IPS-15b (cell line): ENCODE data around the gene BRI3.

Source experiments
- H3K27me3 ChIP-seq: one replicate; pipeline ENCODE4 v1.6.1; 2013; ENCODE audit warnings: low read length; ENCODE audit not compliant: control insufficient read depth, insufficient read depth
- H3K36me3 ChIP-seq: one replicate; pipeline ENCODE4 v1.6.1; 2013; ENCODE audit warnings: low read length; ENCODE audit not compliant: control insufficient read depth, insufficient read depth
- H3K4me1 ChIP-seq: one replicate; pipeline ENCODE4 v1.6.1; 2013; ENCODE audit warnings: mild to moderate bottlenecking, low read length; ENCODE audit not compliant: control insufficient read depth, insufficient read depth
- H3K4me3 ChIP-seq: one replicate; pipeline ENCODE4 v1.5.1; 2013; ENCODE audit warnings: low read depth, low read length
- H3K9ac ChIP-seq: one replicate; pipeline ENCODE4 v1.6.1; 2013; ENCODE audit warnings: low read depth, mild to moderate bottlenecking, low read length
- H3K9me3 ChIP-seq: one replicate; pipeline ENCODE4 v1.6.1; 2013; ENCODE audit warnings: mild to moderate bottlenecking, low read length; ENCODE audit not compliant: control insufficient read depth, insufficient read depth

BRI3 gene

GRCh38 chr7:98283127-98283886 lies 1.8 kb downstream of the BRI3 start:
- no peaks in the 10 kb centered on the region for H3K9me3 ChIP-seq
- H3K9ac ChIP-seq = no peak overlapping the region
- peaks cover 15% of the 10 kb centered on the region for H3K4me1 ChIP-seq
- peaks cover 11% of the 10 kb centered on the region for H3K36me3 ChIP-seq
- H3K27me3 ChIP-seq = no peaks in the 10 kb centered on the region
- H3K4me3 ChIP-seq = no peak overlapping the region

GRCh38 chr7:98283887-98284222 lies 2.4 kb downstream of the BRI3 start:
- Histone ChIP-seq H3K4me3 (no peak overlapping the region), H3K36me3 (peaks cover 15% of the 10 kb centered on the region), H3K9me3 (no peaks in the 10 kb centered on the region), H3K9ac (peak overlapping the region; percentile 16), H3K4me1 (peaks cover 15% of the 10 kb centered on the region), H3K27me3 (no peaks in the 10 kb centered on the region)

- Histone ChIP-seq H3K4me1 (peaks cover 15% of the 10 kb centered on the region), H3K9me3 (no peaks in the 10 kb centered on the region), H3K9ac (peak overlapping the region; percentile 16), H3K36me3 (peaks cover 15% of the 10 kb centered on the region), H3K27me3 (no peaks in the 10 kb centered on the region), H3K4me3 (no peak overlapping the region)
Observed at GRCh38 chr7:98284335-98285036, 3.0 kb downstream of the BRI3 start.

GRCh38 chr7:98285157-98286092 lies 3.9 kb downstream of the BRI3 start:
- peak overlapping the region; percentile 48 for H3K9ac ChIP-seq
- H3K27me3 ChIP-seq = no peaks in the 10 kb centered on the region
- H3K36me3 ChIP-seq = peaks cover 15% of the 10 kb centered on the region
- no peaks in the 10 kb centered on the region for H3K9me3 ChIP-seq
- H3K4me1 ChIP-seq = peaks cover 15% of the 10 kb centered on the region
- H3K4me3 ChIP-seq = no peak overlapping the region

GRCh38 chr7:98286093-98286539 lies 4.6 kb downstream of the BRI3 start:
- Histone ChIP-seq H3K36me3 (peaks cover 21% of the 10 kb centered on the region), H3K4me3 (no peak overlapping the region), H3K9ac (peak overlapping the region; percentile 48), H3K27me3 (no peaks in the 10 kb centered on the region), H3K9me3 (no peaks in the 10 kb centered on the region), H3K4me1 (peaks cover 15% of the 10 kb centered on the region)

- Histone ChIP-seq H3K9ac (no peak overlapping the region), H3K4me1 (peaks cover 15% of the 10 kb centered on the region), H3K9me3 (no peaks in the 10 kb centered on the region), H3K36me3 (peaks cover 29% of the 10 kb centered on the region), H3K27me3 (no peaks in the 10 kb centered on the region), H3K4me3 (no peak overlapping the region)
Observed at GRCh38 chr7:98286701-98287485, 5.4 kb downstream of the BRI3 start.

GRCh38 chr7:98287486-98287959 lies 6.0 kb downstream of the BRI3 start:
- H3K27me3 ChIP-seq = no peaks in the 10 kb centered on the region
- no peak overlapping the region for H3K4me3 ChIP-seq
- H3K4me1 ChIP-seq = peaks cover 14% of the 10 kb centered on the region
- H3K36me3 ChIP-seq = peaks cover 35% of the 10 kb centered on the region
- H3K9ac ChIP-seq = no peak overlapping the region
- H3K9me3 ChIP-seq = no peaks in the 10 kb centered on the region

- Histone ChIP-seq H3K27me3 (no peaks in the 10 kb centered on the region), H3K4me3 (no peak overlapping the region), H3K9me3 (no peaks in the 10 kb centered on the region), H3K36me3 (peaks cover 41% of the 10 kb centered on the region), H3K4me1 (peaks cover 9% of the 10 kb centered on the region), H3K9ac (peak overlapping the region; percentile 47)
Observed at GRCh38 chr7:98288064-98288823, 6.8 kb downstream of the BRI3 start.

GRCh38 chr7:98289333-98289875 lies 7.9 kb downstream of the BRI3 start:
- no peak overlapping the region for H3K4me3 ChIP-seq
- H3K9ac ChIP-seq = peak overlapping the region; percentile 12
- H3K4me1 ChIP-seq = peaks cover 10% of the 10 kb centered on the region
- H3K36me3 ChIP-seq = peaks cover 41% of the 10 kb centered on the region
- no peaks in the 10 kb centered on the region for H3K9me3 ChIP-seq
- H3K27me3 ChIP-seq = no peaks in the 10 kb centered on the region

GRCh38 chr7:98291717-98292116 lies 10.2 kb downstream of the BRI3 start:
- H3K27me3 ChIP-seq = no peaks in the 10 kb centered on the region
- no peaks in the 10 kb centered on the region for H3K9me3 ChIP-seq
- H3K4me1 ChIP-seq = peaks cover 10% of the 10 kb centered on the region
- H3K9ac ChIP-seq = no peak overlapping the region
- no peak overlapping the region for H3K4me3 ChIP-seq
- H3K36me3 ChIP-seq = peaks cover 39% of the 10 kb centered on the region
